Mesodermal cell (in vitro differentiated cells): ENCODE measurements around the gene NHLRC2.

Experiments used
- H3K27ac ChIP-seq: 2 replicates; pipeline ENCODE4 v1.7.0; 2013; ENCODE audit warnings: mild to moderate bottlenecking, low read depth, low read length, moderate library complexity; ENCODE audit not compliant: severe bottlenecking
- H3K36me3 ChIP-seq: 2 replicates; pipeline ENCODE4 v1.7.1; 2013; ENCODE audit warnings: mild to moderate bottlenecking, low read length, moderate library complexity; ENCODE audit not compliant: control insufficient read depth, insufficient read depth
- H3K4me1 ChIP-seq: one replicate; pipeline ENCODE4 v1.7.1; 2013; ENCODE audit warnings: mild to moderate bottlenecking, low read length; ENCODE audit not compliant: insufficient read depth, control insufficient read depth, poor library complexity, severe bottlenecking
- H3K4me3 ChIP-seq: 2 replicates; pipeline ENCODE4 v1.7.0; 2013; ENCODE audit warnings: low read length, control low read depth, mild to moderate bottlenecking; ENCODE audit not compliant: insufficient read depth, poor library complexity, severe bottlenecking; ENCODE audit errors: extremely low read depth
- H3K9me3 ChIP-seq: 2 replicates; pipeline ENCODE4 v1.7.1; 2013; ENCODE audit warnings: mild to moderate bottlenecking, low read length, moderate library complexity; ENCODE audit not compliant: control insufficient read depth
- WGBS, 2 experiments: methylation state at CpG; one replicate each; pipeline ENCODE4 v1.1.5; 2013; ENCODE audit warnings: missing lambda C conversion rate in 2 of 2; ENCODE audit not compliant: insufficient coverage in 2 of 2; 5-methylcytosine and 5-hydroxymethylcytosine counted together

Gene NHLRC2

GRCh38 chr10:113922787-113923570 lies 68.5 kb downstream of the NHLRC2 start:
- WGBS, 2 experiments = 59 to 68% methylated on average over 4 to 6 of the region's 8 CpGs
- H3K36me3 ChIP-seq = no peaks in the 10 kb centered on the region
- no peak overlapping the region for H3K27ac ChIP-seq
- H3K4me3 ChIP-seq = no peak overlapping the region
- no peaks in the 10 kb centered on the region for H3K4me1 ChIP-seq
- no peaks in the 10 kb centered on the region for H3K9me3 ChIP-seq

- no peak overlapping the region for H3K27ac ChIP-seq
- no peak overlapping the region for H3K4me3 ChIP-seq
- H3K9me3 ChIP-seq = no peaks in the 10 kb centered on the region
- WGBS, 2 experiments = 100% methylated on average over 1 of the region's 1 CpG; no CpG with 5 or more reads in 1 of the 2 experiments
- H3K4me1 ChIP-seq = no peaks in the 10 kb centered on the region
- H3K36me3 ChIP-seq = no peaks in the 10 kb centered on the region
Measured at GRCh38 chr10:113924186-113924585, 69.7 kb downstream of the NHLRC2 start.

GRCh38 chr10:113924664-113925063 lies 70.2 kb downstream of the NHLRC2 start:
- H3K4me3 ChIP-seq = no peak overlapping the region
- 33 to 100% methylated on average over 1 to 2 of the region's 4 CpGs for WGBS, 2 experiments
- H3K4me1 ChIP-seq = no peaks in the 10 kb centered on the region
- H3K36me3 ChIP-seq = no peaks in the 10 kb centered on the region
- no peaks in the 10 kb centered on the region for H3K9me3 ChIP-seq
- H3K27ac ChIP-seq = no peak overlapping the region

- Histone ChIP-seq H3K4me3 (no peak overlapping the region), H3K4me1 (peaks cover 8% of the 10 kb centered on the region), H3K27ac (no peak overlapping the region), H3K9me3 (no peaks in the 10 kb centered on the region), H3K36me3 (no peaks in the 10 kb centered on the region)
- WGBS, 2 experiments = 83 to 84% methylated on average over 2 to 3 of the region's 5 CpGs
Measured at GRCh38 chr10:113927440-113927839, 73.0 kb downstream of the NHLRC2 start.

GRCh38 chr10:113928830-113929229 lies 74.4 kb downstream of the NHLRC2 start:
- no peak overlapping the region for H3K27ac ChIP-seq

GRCh38 chr10:113929522-113929921 lies 75.1 kb downstream of the NHLRC2 start:
- no peaks in the 10 kb centered on the region for H3K36me3 ChIP-seq
- peaks cover 8% of the 10 kb centered on the region for H3K4me1 ChIP-seq
- H3K4me3 ChIP-seq = no peak overlapping the region
- no peaks in the 10 kb centered on the region for H3K9me3 ChIP-seq
- no peak overlapping the region for H3K27ac ChIP-seq
- 86 to 87% methylated on average over 5 to 6 of the region's 6 CpGs for WGBS, 2 experiments

More at GRCh38 chr10:113928830-113929229, 74.4 kb downstream of the NHLRC2 start:
- Histone ChIP-seq H3K36me3 (no peaks in the 10 kb centered on the region), H3K4me3 (no peak overlapping the region), H3K4me1 (peaks cover 8% of the 10 kb centered on the region), H3K9me3 (no peaks in the 10 kb centered on the region)

- Histone ChIP-seq H3K27ac (no peak overlapping the region), H3K9me3 (no peaks in the 10 kb centered on the region), H3K4me3 (no peak overlapping the region), H3K36me3 (no peaks in the 10 kb centered on the region), H3K4me1 (peaks cover 8% of the 10 kb centered on the region)
- WGBS, 2 experiments = 50 to 82% methylated on average over 1 to 2 of the region's 3 CpGs
Measured at GRCh38 chr10:113930482-113931057, 76.1 kb downstream of the NHLRC2 start.

- peaks cover 8% of the 10 kb centered on the region for H3K4me1 ChIP-seq
- H3K4me3 ChIP-seq = no peak overlapping the region
- H3K36me3 ChIP-seq = no peaks in the 10 kb centered on the region
- H3K9me3 ChIP-seq = no peaks in the 10 kb centered on the region
- H3K27ac ChIP-seq = no peak overlapping the region
- WGBS, 2 experiments = 83 to 90% methylated on average over 1 of the region's 1 CpG
Measured at GRCh38 chr10:113932854-113933253, 78.4 kb downstream of the NHLRC2 start.

- H3K27ac ChIP-seq = no peak overlapping the region
- no peak overlapping the region for H3K4me3 ChIP-seq
- H3K4me1 ChIP-seq = peaks cover 8% of the 10 kb centered on the region
- 90 to 97% methylated on average over 4 to 5 of the region's 8 CpGs for whole genome bisulfite sequencing, 2 experiments
- no peaks in the 10 kb centered on the region for H3K36me3 ChIP-seq
- no peaks in the 10 kb centered on the region for H3K9me3 ChIP-seq
Measured at GRCh38 chr10:113933894-113934532, 79.6 kb downstream of the NHLRC2 start.

GRCh38 chr10:113937258-113937657 lies 82.8 kb downstream of the NHLRC2 start:
- Histone ChIP-seq H3K4me1 (no peaks in the 10 kb centered on the region), H3K4me3 (no peak overlapping the region), H3K27ac (no peak overlapping the region), H3K9me3 (no peaks in the 10 kb centered on the region), H3K36me3 (no peaks in the 10 kb centered on the region)

- 90 to 92% methylated on average over 3 to 5 of the region's 7 CpGs for WGBS, 2 experiments
- no peaks in the 10 kb centered on the region for H3K36me3 ChIP-seq
- no peak overlapping the region for H3K27ac ChIP-seq
- no peak overlapping the region for H3K4me3 ChIP-seq
- no peaks in the 10 kb centered on the region for H3K9me3 ChIP-seq
- no peaks in the 10 kb centered on the region for H3K4me1 ChIP-seq
Measured at GRCh38 chr10:113937756-113938155, 83.3 kb downstream of the NHLRC2 start.
